C4-2B (cell line): ENCODE results near the gene VCP.

Experiments used
- ZFX ChIP-seq: fragments of 450-650 bp; IDR thresholded peaks from 2 replicates; pipeline ENCODE4 v1.6.1; 2017
- TF ChIP-seq, protein P1 (sequence below): fragments of 450-650 bp; conservative IDR thresholded peaks from 2 replicates; pipeline ENCODE4 v1.5.1; 2017; ENCODE audit warnings: mild to moderate bottlenecking

DNA sequence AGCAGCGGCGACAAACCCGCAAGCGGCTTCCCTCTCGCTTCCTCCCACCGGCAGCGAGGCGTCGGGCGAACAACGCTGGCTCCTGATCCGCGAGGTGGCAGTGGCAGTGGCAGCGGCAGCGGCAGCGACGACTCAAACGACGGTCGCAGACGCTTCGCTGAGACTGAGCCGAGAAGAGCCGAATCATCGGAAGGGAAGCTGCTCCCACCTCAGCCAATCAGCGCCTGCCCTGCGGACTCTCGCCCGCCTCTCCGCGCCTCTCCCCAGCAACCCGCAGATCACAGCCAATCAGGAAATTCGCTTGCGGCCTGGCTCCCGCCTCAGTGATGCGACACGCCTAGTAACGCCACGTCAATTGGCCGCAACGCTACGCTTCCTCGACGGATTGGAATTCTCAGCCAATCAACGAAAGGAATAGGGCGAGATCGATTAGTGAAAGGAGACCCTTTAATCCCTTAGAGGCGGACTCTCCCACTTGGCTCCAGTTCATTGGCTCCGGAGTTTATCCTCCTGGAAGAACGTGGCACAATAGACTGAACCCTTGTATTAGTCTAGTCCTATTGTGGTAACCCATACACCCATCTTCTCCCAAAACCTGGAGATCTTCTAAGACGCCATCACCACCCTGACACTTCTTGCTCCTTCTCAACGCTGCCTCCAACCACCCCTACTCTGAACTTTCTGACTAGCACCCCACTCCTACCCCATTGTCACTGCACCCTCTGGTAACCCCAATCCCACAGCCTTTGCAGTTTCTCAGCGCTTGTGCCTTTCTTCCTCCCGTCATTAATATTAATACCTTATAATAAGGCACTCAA lies at the start of gene VCP:
- TF ChIP-seq, protein P1, sequence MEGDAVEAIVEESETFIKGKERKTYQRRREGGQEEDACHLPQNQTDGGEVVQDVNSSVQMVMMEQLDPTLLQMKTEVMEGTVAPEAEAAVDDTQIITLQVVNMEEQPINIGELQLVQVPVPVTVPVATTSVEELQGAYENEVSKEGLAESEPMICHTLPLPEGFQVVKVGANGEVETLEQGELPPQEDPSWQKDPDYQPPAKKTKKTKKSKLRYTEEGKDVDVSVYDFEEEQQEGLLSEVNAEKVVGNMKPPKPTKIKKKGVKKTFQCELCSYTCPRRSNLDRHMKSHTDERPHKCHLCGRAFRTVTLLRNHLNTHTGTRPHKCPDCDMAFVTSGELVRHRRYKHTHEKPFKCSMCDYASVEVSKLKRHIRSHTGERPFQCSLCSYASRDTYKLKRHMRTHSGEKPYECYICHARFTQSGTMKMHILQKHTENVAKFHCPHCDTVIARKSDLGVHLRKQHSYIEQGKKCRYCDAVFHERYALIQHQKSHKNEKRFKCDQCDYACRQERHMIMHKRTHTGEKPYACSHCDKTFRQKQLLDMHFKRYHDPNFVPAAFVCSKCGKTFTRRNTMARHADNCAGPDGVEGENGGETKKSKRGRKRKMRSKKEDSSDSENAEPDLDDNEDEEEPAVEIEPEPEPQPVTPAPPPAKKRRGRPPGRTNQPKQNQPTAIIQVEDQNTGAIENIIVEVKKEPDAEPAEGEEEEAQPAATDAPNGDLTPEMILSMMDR = no peak
- no peak for TF ChIP-seq ZFX
